ENCODE results near the gene ELOB. TPM values are rescaled to one million over a fixed set of nuclear protein-coding genes. Genes with fewer than 3 reads are reported as not detected.

Gene ELOB
- total RNA-seq, 1 donor from 2014 or later, result 196 TPM

- ATAC-seq (no peak), DNase-seq (peak; percentile 37)
- intact Hi-C loops (cut with DNase I), result no loop called here
- no peaks in the 10 kb centered on the region for H3K27me3 ChIP-seq (ENCODE audit: low read depth)
- H3K4me3 ChIP-seq, result no peak overlapping the region
- TF ChIP-seq CTCF (IDR thresholded peaks at IDR 0.05), result no peak
- H3K4me1 ChIP-seq, result no peaks in the 10 kb centered on the region
- no peak overlapping the region for H3K27ac ChIP-seq
- H3K9me3 ChIP-seq, result no peaks in the 10 kb centered on the region
- H3K36me3 ChIP-seq, result no peaks in the 10 kb centered on the region
These were observed 31.8 kb downstream of the ELOB start for GRCh38 chr16:2745116-2745890.

- ATAC-seq (no peak), DNase-seq (peak; percentile 10)
- H3K27ac ChIP-seq, result no peak overlapping the region
- H3K4me3 ChIP-seq, result no peak overlapping the region
- intact Hi-C loops (cut with DNase I), result no loop called here
- no peaks in the 10 kb centered on the region for H3K36me3 ChIP-seq
- no peaks in the 10 kb centered on the region for H3K4me1 ChIP-seq
- no peaks in the 10 kb centered on the region for H3K27me3 ChIP-seq (ENCODE audit: low read depth)
- no peaks in the 10 kb centered on the region for H3K9me3 ChIP-seq
- TF ChIP-seq CTCF (IDR thresholded peaks at IDR 0.05), result no peak
These were observed 32.4 kb downstream of the ELOB start for GRCh38 chr16:2744711-2745110.

GRCh38 chr16:2743007-2743810 is 33.9 kb downstream of the ELOB start:
- H3K4me3 ChIP-seq, result no peak overlapping the region
- intact Hi-C loops (cut with DNase I), result no loop called here
- DNase-seq (peak; percentile 36), ATAC-seq (peak in 1 of 2 donors; percentile 7)
- no peaks in the 10 kb centered on the region for H3K9me3 ChIP-seq
- no peaks in the 10 kb centered on the region for H3K4me1 ChIP-seq
- no peak overlapping the region for H3K27ac ChIP-seq
- H3K27me3 ChIP-seq (ENCODE audit: low read depth), result no peaks in the 10 kb centered on the region
- H3K36me3 ChIP-seq, result no peaks in the 10 kb centered on the region
- TF ChIP-seq CTCF (IDR thresholded peaks at IDR 0.05), result no peak

- DNase-seq (peak; percentile 40), ATAC-seq (no peak)
- intact Hi-C loops (cut with DNase I), result no loop called here
- H3K9me3 ChIP-seq, result no peaks in the 10 kb centered on the region
- H3K4me3 ChIP-seq, result no peak overlapping the region
- no peaks in the 10 kb centered on the region for H3K4me1 ChIP-seq
- no peak overlapping the region for H3K27ac ChIP-seq
- H3K27me3 ChIP-seq (ENCODE audit: low read depth), result no peaks in the 10 kb centered on the region
- no peak for TF ChIP-seq CTCF (IDR thresholded peaks at IDR 0.05)
- no peaks in the 10 kb centered on the region for H3K36me3 ChIP-seq
These were observed 34.6 kb downstream of the ELOB start for GRCh38 chr16:2742323-2743006.

GRCh38 chr16:2741168-2741567 is 35.9 kb downstream of the ELOB start:
- intact Hi-C loops (cut with DNase I), result no loop called here
- no peak overlapping the region for H3K27ac ChIP-seq
- ATAC-seq (no peak), DNase-seq (peak; percentile 18)
- TF ChIP-seq CTCF (IDR thresholded peaks at IDR 0.05), result no peak
- H3K36me3 ChIP-seq, result no peaks in the 10 kb centered on the region
- H3K27me3 ChIP-seq (ENCODE audit: low read depth), result peaks cover 5% of the 10 kb centered on the region
- H3K4me3 ChIP-seq, result no peak overlapping the region
- no peaks in the 10 kb centered on the region for H3K9me3 ChIP-seq
- H3K4me1 ChIP-seq, result no peaks in the 10 kb centered on the region

All from lower lobe of right lung (tissue), 2 donors.